GM19099 (cell line): Measurements from ENCODE around the gene SUPT3H.

Experiments used
- POLR2A ChIP-seq: IDR thresholded peaks from 3 replicates; pipeline ENCODE4 v1.6.1; 2011; ENCODE audit warnings: low read depth; ENCODE audit not compliant: insufficient read length; ENCODE audit errors: extremely low read depth

The SUPT3H gene

DNA sequence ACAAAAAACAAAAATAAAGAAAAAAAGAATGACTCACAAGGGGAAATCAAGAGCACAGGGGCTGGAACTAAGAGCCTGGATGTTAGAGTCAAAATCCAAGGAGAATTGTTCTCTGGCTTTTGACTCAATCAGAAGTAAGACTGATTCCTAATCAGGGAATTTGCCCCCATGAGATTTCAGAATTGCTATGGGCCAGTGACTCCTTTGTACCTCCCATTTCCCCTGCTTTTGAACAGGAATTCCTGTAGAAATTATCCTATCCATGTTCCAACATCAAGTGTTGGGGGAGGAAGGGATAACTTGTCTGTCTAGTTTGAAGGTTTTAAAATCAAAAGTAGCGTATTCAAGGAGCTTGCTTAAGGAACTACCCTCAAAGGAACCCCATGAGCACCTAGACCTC is 593.5 kb downstream of the SUPT3H start:
- no peak for TF ChIP-seq POLR2A

DNA sequence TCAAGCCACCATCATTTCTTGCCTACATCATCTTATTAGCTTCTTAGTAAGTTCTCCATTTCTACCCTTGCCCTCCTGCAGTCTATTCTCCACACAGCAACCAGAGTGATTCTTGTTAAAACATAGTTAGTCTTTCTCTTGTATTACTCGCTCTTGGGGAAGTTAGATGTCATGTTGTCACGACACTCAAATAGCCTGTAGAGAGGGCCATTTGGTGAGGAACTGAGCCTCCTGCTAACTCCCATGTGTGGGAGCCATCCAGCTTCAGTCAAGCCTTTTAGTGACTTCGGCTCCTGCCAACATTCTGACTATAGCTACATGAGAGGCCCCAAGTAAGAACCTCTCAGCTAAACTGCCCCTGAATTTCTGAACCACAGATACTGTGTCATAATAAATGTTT is 594.8 kb downstream of the SUPT3H start:
- TF ChIP-seq POLR2A, result no peak

DNA sequence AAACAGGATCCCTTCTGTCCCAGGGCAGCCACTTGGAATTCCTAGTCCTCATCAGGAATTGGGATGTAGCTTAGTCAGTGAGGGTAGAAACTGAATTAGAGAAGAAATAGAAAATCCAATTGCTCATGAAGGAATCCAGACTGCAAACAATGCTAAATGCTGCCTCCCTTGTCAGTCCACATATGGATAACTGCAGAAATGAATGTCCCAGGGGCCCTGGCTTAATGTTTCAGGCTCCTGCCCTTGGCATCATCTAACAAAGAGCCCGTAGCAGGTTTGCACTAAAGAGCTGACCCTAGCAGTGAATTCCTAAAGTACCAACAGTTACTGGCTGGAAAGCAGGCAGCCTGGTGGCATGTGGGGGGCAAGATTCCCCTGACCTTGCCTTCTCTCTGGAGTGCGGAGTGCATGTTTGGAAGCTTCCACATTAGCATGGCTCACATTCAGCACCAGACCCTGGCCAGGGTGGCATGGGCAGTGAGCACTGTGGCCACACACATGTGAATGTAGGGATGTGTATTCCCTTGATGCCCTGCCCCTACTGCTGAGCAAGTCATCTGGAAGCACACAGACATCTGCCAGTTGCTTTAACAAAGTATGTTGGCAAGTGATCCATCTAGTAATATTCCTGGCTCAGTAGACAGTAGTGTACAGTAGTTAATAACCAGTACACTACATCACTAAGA is 595.7 kb downstream of the SUPT3H start:
- no peak for TF ChIP-seq POLR2A

DNA sequence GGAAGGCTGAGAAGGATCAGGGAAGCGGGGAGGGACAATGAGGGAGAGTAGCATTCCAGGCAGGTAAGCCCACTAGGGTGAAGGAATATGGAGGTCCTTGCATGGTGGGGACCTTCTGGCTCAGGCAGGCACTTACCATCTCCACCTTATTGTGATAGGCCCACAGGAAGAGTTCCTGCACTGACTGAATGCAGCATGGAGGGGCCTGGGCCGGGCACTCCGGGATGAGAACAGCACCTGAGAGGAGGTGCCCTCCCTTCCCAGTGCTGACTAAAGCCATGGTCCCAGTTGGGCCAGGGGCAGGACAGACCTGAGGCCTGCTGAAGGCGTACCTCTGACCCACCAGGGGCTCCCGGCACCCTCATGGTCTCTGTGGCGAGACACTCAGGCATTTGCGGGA is 597.6 kb downstream of the SUPT3H start:
- TF ChIP-seq POLR2A, result no peak

DNA sequence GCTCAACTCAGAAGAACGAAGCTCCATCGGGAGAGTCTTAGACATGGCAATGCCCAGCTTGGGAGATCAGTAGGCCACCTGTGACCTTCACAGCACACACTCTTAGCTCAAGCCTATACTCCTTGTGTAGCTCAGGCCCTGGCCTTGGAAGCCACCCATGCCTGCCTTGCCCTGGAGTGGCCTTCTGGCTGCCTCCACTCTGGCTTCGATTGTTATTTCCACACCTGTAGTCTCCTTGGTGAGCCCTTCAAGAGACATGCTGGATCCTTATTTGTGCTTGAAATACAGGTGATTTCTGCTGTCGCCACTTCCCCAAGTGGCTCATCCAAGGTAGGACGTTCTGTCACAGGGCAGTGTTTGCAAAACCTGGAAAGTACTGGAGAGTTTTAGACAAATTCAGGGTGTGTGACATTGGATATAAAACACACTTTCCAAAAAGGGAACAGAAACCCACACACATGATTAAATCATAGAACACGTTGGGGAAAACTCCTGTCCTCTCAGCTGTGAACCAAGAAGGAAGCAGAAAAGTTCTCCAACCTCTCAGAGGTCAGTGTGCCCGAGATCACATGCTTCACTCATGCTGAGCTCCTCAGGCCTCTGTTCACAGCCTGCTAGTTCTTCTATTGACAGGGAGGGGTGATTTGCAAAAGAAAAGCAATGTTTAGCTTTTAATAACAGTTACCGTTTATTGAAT is 598.5 kb downstream of the SUPT3H start:
- TF ChIP-seq POLR2A, result no peak
